Skin of body (tissue), 2 donors: Measurements from ENCODE around the gene TNFAIP1. TPM values are rescaled to one million over a fixed set of nuclear protein-coding genes. Genes with fewer than 3 reads are reported as not detected.

Source experiments
- DNase-seq: peaks from one replicate; lab custom pipeline; 2025; lab: John Stamatoyannopoulos, UW
- total RNA-seq: library from RNA; depleted of rRNA; stranded (reverse); fragments of >200 nt; gene quantifications from one replicate; pipeline ENCODE4 v1.2.3, GENCODE V29; 2014

The TNFAIP1 gene
- total RNA-seq, 1 donor from 2014 or later, result 19.0 TPM

DNA sequence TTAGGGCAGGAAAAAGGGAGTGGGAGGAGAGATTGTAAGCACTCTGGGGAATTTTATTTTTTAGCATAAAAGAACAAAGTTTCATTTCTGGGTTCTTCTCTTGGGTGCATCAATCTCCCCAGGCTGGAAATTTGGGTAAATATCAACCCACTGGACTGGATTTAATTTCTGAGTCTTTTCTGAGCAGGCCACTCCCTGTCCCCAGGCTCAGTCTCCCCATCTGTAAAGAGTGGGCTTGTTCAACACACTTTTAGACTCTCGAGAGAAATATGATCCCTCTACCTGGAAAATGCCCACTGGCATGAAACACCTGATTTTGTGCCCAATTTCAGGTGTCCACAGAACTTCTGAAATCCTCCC lies 35.2 kb downstream of the TNFAIP1 start:
- DNase-seq, result no peak

DNA sequence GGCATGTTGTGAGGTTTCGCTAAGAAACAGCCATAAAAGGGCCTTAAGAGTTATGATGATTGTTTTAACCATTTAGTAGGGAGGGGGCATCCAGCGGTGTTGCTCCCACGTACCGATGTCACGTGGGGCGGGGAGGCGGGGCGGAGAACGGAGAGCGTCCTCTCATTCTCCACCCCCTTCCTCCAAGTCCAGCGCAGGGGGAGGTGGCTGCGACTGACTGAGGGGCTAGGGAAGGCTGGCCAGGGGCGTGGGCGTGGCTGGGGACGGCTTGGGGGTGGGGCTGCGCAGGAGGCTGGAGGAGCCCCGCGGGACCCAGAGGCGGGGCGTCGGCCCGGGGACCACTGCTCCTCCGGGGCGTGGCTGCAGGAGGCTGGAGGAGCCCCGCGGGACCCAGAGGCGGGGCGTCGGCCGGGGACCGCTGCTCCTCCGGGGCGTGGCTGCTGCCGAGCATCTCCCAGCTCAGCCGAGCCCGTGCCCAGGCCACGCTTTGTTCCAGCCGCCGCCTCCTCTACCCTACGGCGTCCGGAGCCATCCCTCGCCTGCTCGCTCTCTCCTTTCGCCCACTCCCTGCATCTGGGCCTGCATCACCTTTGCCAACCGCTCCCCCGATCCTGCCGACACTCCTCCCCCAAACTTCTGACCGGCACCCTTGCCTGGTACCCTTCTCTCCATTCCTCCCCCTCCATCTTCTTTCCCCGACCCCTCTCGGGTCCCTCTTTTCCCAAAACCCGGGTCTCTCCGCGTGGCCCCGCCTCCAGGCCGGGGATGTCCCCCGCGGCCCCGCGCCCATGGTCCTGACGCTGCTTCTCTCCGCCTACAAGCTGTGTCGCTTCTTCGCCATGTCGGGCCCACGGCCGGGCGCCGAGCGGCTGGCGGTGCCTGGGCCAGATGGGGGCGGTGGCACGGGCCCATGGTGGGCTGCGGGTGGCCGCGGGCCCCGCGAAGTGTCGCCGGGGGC lies 36.0 kb downstream of the TNFAIP1 start, which contains the start of gene SARM1:
TSS of gene SARM1 (plus strand) at position 450 of the 958 bp plus-strand sequence. CDS start at position 789, 339 bp downstream.
- peak; percentile 42 for DNase-seq

DNA sequence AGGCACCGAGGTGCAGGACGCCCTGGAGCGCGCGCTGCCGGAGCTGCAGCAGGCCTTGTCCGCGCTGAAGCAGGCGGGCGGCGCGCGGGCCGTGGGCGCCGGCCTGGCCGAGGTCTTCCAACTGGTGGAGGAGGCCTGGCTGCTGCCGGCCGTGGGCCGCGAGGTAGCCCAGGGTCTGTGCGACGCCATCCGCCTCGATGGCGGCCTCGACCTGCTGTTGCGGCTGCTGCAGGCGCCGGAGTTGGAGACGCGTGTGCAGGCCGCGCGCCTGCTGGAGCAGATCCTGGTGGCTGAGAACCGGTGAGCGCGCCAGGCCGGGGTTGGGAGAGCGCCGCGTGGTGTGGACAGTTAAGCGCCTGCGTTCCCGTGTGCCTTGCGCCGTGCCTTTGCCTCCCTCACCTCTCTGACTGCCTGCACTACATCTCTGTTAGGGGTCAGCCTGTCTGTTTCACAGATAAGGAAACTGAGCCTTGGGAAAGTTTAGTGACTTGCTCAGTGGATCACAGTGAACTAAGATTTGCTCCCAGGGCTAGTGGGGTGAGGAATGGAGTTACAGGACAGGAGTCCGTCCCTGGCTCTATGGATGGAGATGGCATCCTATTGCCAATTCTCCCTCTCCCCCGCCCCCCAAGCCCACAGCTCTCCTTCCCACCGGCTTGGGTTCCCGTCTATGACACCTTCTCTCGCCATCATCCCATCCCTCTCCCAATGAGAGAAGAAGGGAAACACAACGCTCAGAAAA lies 36.8 kb downstream of the TNFAIP1 start:
- no peak for DNase-seq

DNA sequence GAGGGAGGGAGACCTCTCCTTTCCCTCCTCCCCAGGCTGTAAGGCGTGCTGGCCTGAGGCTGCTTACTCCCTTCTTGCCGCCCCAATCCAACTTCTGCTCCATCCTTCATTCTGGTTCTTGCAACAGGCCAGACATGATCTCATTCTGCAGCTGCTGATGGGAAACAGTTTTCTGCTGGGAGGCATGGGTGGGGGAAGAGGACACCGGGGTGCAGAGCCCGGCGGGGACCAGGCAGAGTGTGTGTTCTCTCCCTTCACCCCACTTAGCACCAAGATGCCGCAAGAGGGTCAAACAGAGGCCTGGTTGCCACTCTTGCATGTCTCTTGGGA lies 37.3 kb downstream of the TNFAIP1 start:
- DNase-seq, result no peak

DNA sequence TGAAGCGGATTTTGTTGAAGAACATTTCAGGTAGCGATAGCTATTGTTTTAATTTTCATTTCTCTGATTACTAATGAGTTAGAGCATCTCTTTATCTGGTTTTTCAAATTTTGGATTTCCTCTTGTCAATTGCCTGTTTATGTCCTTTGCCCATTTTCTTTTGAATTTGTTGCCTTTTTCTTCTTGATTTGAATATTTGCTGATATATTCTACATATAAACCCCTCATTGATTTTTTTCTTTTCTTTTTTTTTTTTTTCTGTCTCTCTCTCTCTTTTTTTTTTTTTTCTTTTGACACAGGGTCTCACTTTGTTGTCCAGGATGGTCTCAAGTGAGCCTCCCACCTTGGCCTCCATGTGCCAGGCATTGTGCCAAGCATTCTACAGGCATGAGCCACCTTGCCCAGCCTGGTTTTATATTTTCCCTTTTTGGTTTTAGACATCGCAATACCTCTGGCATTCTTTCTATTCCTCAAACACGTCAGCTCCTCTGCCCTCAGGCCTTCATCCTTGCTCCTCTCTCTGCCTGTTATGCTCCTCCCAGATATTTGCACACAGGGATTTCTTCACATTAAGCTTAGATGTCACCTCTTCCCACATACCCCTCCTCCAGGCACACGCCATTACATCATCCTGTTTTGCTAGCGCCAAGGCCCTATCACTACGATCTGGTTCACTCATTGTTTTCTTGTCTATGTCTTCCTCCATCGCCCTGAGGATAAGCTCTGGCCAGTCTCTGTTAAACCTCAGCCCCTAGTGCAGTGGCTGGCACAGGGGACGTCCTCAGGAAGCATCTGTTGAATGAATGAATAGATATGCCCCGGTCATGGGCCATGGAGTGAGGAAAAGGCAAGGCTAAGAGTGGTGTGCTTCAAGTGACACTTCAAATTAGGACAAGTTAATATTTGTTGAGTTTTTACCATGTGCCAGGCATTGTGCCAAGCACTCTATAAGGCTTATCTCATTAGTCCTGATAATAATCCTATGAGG lies 44.5 kb downstream of the TNFAIP1 start:
- DNase-seq, result no peak

DNA sequence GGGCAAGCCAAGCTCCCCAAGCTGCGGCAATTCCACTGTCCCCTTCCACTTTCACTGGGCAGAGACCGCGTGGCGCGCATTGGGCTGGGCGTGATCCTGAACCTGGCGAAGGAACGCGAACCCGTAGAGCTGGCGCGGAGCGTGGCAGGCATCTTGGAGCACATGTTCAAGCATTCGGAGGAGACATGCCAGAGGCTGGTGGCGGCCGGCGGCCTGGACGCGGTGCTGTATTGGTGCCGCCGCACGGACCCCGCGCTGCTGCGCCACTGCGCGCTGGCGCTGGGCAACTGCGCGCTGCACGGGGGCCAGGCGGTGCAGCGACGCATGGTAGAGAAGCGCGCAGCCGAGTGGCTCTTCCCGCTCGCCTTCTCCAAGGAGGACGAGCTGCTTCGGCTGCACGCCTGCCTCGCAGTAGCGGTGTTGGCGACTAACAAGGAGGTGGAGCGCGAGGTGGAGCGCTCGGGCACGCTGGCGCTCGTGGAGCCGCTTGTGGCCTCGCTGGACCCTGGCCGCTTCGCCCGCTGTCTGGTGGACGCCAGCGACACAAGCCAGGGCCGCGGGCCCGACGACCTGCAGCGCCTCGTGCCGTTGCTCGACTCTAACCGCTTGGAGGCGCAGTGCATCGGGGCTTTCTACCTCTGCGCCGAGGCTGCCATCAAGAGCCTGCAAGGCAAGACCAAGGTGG lies 45.7 kb downstream of the TNFAIP1 start:
- DNase-seq, result no peak

DNA sequence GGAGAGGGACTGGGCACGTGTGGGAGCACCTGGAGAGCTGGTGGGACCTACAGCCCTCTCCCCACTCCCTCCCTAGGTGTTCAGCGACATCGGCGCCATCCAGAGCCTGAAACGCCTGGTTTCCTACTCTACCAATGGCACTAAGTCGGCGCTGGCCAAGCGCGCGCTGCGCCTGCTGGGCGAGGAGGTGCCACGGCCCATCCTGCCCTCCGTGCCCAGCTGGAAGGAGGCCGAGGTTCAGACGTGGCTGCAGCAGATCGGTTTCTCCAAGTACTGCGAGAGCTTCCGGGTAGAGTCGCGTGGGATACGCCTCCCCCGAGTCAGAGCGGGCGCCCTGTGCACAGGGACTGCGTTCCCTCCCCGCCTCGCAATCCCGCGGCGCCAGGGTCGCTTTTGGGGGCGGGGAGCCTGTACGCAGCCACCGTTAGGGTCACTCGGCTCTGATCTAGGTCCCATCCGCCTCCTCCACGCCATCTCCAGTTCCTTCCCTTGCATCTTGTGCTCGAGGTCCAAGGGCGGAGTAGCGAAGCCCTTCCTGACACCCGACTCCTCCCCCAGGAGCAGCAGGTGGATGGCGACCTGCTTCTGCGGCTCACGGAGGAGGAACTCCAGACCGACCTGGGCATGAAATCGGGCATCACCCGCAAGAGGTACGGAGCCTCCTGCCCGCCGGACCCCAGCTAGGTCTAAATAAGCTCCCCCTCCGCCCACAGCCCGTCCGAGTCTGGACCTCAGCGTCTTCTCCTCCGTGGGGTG lies 48.9 kb downstream of the TNFAIP1 start:
- no peak for DNase-seq

DNA sequence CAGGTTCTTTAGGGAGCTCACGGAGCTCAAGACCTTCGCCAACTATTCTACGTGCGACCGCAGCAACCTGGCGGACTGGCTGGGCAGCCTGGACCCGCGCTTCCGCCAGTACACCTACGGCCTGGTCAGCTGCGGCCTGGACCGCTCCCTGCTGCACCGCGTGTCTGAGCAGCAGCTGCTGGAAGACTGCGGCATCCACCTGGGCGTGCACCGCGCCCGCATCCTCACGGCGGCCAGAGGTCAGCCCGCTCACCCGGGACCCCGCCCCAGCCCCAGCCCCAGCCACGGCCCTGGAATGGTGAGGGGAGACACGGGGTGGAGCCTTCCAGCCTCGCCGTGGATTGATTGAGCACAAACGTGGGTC lies 49.5 kb downstream of the TNFAIP1 start:
- DNase-seq, result no peak

DNA sequence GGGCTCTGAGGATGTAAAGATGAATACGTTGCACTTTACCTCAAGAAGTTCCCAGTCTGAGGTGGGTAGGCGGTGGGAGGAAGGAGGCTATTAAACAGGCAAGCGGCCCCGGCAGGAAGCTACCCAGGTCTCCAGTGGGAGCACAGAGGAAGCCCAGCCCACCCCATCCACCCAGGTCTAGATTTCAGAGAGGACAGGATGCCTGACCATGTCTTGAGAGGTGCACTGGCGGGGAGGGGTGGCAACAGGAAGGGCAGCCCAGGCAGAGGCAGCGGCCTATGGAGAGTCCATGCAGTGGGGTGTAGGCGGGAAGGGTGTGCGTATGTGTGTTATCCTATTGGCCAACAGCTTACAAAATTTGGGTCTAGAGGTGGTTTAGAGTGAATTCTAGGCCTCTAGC lies 49.8 kb downstream of the TNFAIP1 start:
- no peak for DNase-seq

DNA sequence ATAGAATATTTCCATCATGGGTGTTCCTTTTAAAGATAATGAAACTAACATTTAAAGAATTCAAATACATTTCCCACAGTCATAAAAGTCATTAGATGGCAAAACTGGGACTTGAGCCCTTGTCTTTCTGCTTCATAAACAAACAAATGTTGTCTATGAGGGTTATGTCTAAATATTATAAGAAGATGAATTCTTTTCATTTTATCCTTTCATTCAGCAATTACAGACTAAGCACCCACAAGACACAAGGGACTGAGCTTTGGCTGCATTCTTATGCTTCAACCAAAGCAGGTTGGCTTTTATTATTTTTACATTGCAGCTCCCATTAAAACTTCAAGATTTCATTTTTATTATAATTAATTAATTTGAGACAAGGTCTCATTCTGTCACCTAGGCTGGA lies 50.8 kb downstream of the TNFAIP1 start:
- no peak for DNase-seq

DNA sequence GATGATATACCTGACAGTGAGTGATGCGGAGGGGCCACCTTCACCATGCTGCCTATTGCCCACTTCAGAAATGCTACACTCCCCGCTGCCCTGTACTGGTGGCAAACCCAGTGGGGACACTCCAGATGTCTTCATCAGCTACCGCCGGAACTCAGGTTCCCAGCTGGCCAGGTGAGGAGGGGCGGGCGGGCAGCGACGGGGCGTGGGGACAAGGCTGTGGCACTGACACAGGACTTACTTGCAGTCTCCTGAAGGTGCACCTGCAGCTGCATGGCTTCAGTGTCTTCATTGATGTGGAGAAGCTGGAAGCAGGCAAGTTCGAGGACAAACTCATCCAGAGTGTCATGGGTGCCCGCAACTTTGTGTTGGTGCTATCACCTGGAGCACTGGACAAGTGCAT lies 52.5 kb downstream of the TNFAIP1 start:
- no peak for DNase-seq

DNA sequence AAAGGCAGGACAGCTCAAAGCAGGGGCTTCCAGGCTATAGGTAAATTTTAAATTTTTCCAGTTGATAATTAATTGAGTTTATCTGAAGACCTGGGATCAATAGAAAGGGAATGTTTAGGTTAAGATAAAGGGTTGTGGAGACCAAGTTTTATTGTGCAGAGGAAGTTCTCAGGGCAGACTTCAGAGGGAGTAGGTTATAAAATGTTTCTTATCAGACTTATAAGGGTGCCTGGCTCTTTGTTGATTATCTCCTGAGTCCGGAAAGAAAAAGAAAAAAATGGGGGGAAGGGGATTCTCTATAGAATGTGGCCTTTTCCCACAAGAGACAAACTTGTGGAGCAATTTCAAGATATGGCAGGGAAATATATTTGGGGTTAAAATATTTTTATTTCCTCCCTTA lies 54.6 kb downstream of the TNFAIP1 start:
- DNase-seq, result no peak

DNA sequence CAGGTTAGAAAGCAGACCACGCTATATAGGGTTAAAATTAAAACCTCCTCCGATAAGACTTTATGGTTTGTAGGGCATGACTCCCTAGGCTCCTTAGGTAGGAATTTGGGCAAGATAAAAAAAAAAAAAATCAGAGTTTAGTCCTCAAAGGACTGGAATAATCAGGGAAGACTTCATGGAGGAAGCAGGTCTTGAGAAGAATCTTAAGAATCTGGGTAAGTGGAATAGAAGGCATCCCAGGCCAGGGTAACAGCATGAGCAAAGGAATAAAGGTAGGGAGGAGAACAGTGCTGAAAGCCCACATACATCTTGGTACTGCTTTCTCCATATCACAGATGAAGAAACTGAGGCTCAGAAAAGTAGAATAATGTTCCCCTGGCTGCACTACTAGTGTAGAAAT lies 55.0 kb downstream of the TNFAIP1 start:
- no peak for DNase-seq

DNA sequence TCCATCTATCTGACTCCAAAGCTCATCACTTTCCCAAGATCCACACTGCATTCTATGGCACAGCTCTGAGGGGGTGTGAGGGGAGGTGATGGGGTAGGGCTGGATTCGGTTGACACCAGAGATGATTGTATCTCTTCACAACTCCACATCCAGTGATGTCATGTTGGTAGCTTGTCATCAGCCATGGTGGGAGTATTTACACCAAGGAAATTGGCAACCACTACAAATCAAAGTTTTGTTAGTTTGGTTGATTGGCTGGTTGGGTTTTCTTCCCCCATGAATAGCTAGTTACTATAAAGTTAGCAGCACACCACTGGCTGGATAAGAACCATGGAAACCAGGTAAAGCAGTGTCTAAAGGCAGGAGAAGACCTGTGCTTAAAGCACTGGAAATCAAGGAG lies 55.4 kb downstream of the TNFAIP1 start:
- DNase-seq, result no peak

DNA sequence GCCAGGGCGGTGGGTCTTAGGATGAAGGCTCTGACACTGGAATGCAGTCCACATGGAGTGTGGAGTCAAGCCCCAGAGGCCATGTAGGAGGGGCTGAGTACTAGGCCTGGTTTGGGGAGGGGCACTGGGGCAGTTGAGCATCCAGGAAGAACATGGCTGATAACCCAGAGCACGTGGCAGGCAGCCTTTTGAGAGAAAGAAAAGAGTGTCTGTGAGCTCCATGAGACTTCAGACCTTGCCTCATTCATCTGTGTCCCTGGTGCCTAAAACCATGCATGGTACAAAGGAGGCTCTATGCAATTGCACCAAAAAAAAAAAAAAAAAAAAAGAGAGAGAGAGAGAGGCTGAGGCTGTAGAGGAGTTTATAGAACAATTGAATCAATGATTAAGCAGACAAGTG lies 55.8 kb downstream of the TNFAIP1 start:
- DNase-seq, result no peak

DNA sequence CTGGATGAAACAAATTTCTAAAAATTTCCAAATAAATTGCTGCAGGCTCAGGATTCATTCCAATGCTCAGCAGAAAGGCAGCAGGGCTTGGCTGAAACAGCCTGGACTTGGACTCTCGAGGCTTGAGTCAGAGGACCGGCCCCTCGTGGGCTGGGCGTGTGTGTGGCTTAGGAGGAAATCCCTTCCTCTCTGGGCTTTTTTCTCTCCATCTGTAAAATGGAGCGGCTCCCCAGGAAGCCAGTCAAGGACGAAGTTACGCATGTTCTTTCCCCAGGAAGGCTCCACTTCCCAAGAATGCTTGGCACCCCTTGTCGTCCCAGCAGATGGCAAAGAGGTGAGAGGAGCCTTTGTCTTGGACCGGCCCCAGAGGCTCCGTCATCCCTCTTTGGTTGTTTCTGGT lies 56.9 kb downstream of the TNFAIP1 start:
- DNase-seq, result no peak

DNA sequence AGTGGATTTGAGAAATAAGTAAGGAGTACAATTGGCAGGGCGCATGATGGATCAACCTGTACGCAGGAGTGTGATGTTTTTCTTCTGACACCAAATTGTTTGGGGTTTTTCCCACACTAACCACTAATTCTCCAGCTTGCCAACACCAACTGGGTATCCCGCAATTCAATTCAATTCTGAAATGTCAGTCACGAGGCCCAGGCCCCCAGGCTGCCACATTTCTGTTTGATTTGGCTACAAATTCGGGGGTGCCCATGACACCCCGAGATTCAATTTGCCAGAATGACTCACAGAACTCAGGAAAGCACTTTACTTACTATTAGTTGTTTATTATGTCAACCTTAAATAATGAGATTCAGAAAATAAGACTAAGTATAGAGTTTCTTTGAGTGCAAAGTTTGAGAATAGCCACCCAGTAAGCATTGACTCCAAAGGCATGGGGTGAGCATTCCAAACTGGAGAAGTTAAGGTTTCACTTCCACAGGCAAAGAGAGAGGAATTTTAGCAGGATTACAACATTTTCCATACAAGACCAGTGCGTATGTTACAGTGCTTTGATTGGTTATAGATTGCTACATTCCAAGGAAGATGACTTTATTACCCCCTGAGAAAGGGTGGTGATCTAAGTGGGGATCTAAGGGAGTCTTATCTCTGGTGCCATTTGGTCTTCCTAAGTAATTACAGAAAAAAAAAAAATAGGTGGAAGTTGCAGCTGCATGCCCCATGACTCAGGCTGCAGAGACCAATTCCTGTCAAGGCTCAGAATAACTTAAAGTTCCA lies 59.0 kb downstream of the TNFAIP1 start:
- no peak for DNase-seq

DNA sequence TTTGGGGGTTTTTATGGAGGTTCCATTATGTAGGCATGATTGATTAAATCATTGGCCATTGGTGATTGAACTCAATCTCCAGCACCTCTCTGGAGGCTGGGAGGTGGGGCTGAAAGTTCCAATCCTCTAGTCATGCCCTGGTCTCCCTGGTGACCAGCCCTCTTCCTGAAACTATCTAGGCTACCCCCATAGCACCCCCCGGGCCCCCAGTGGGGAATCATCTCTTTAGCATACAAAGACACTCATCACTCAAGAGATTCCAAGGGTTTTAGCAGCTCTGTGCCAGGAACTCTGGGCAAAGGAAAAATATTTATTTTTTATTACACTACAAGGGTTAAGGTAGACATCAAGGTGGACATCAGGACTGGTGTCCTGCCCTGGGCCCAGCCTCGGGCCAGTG lies 59.9 kb downstream of the TNFAIP1 start:
- DNase-seq, result no peak

DNA sequence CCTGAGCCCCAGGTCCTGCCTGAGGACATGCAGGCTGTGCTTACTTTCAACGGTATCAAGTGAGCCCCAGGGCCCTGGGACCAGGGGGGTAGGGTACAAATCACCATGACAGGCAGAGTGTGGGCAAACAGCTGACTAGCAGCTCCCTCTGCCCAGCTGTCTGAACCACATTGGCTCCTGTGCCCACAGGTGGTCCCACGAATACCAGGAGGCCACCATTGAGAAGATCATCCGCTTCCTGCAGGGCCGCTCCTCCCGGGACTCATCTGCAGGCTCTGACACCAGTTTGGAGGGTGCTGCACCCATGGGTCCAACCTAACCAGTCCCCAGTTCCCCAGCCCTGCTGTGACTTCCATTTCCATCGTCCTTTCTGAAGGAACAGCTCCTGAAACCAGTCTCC lies 60.4 kb downstream of the TNFAIP1 start:
- DNase-seq, result no peak
